NCI-H146 treated with DMSO at 0.1 percent for 48 hours (cell line): ENCODE results near the gene RTL10.

Experiments
- DNase-seq: peaks from one replicate; lab custom pipeline; 2025; ENCODE audit not compliant: unreplicated experiment; lab: John Stamatoyannopoulos, UW

Gene RTL10

GRCh38 chr22:19825904-19826618 lies 28.6 kb downstream of the RTL10 start:
- no peak for DNase-seq

- DNase-seq: no peak
Measured at GRCh38 chr22:19824926-19825339, 29.7 kb downstream of the RTL10 start.

- no peak for DNase-seq
Measured at GRCh38 chr22:19824212-19824925, 30.3 kb downstream of the RTL10 start.

GRCh38 chr22:19823902-19824211 lies 30.8 kb downstream of the RTL10 start:
- DNase-seq: no peak

- no peak for DNase-seq
Measured at GRCh38 chr22:19823191-19823901, 31.3 kb downstream of the RTL10 start.

- no peak for DNase-seq
Measured at GRCh38 chr22:19822301-19823117, 32.2 kb downstream of the RTL10 start.

- DNase-seq: no peak
Measured at GRCh38 chr22:19821523-19822300, 33.0 kb downstream of the RTL10 start.

- DNase-seq: no peak
Measured at GRCh38 chr22:19820880-19821522, 33.7 kb downstream of the RTL10 start.

GRCh38 chr22:19819911-19820879 lies 34.5 kb downstream of the RTL10 start:
- DNase-seq: no peak

GRCh38 chr22:19819208-19819910 lies 35.3 kb downstream of the RTL10 start:
- no peak for DNase-seq

- no peak for DNase-seq
Measured at GRCh38 chr22:19818324-19819207, 36.1 kb downstream of the RTL10 start.

GRCh38 chr22:19816372-19817119 lies 38.1 kb downstream of the RTL10 start:
- no peak for DNase-seq

GRCh38 chr22:19815823-19816290 lies 38.8 kb downstream of the RTL10 start:
- no peak for DNase-seq

GRCh38 chr22:19815093-19815822 lies 39.4 kb downstream of the RTL10 start:
- DNase-seq: no peak

- no peak for DNase-seq
Measured at GRCh38 chr22:19814428-19814827, 40.2 kb downstream of the RTL10 start.

- DNase-seq: no peak
Measured at GRCh38 chr22:19812910-19813309, 41.8 kb downstream of the RTL10 start.
